Measurements from ENCODE around the gene HYOU1.
"Not testable (repeated sequence)": the region's sequence is repeated elsewhere in the genome, so short reads cannot be mapped to it uniquely, and the experiment has no call there.

HYOU1 gene

DNA sequence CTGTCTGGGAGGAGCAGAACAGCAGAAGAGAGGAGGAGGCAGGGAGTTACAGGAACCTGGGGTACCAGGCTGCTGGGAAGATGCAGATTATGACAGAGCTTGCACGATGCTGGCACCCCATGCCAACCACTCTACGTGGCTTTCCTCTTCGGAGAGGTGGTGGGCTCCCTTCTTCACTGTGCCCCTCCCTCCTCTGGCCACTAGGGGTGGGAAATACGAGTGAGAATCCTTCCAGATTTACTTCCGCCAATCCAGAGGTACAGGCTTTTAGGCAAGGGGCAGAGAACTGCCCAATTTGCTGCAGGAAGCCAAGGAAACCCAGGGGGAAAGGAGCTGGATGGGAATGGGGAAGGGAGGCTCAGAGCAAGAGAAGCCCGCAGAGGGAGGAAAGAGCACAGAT, 12.3 kb downstream of the HYOU1 start:
- TF ChIP-seq, protein P1, sequence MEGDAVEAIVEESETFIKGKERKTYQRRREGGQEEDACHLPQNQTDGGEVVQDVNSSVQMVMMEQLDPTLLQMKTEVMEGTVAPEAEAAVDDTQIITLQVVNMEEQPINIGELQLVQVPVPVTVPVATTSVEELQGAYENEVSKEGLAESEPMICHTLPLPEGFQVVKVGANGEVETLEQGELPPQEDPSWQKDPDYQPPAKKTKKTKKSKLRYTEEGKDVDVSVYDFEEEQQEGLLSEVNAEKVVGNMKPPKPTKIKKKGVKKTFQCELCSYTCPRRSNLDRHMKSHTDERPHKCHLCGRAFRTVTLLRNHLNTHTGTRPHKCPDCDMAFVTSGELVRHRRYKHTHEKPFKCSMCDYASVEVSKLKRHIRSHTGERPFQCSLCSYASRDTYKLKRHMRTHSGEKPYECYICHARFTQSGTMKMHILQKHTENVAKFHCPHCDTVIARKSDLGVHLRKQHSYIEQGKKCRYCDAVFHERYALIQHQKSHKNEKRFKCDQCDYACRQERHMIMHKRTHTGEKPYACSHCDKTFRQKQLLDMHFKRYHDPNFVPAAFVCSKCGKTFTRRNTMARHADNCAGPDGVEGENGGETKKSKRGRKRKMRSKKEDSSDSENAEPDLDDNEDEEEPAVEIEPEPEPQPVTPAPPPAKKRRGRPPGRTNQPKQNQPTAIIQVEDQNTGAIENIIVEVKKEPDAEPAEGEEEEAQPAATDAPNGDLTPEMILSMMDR (IDR thresholded peaks at IDR 0.05; ENCODE audit: insufficient read depth, low read depth, low read length, missing control alignments): peak; percentile 14
- H3K4me3 ChIP-seq (ENCODE audit: low read length): no peak overlapping the region
- no peak for DNase-seq (ENCODE audit: low read depth)

DNA sequence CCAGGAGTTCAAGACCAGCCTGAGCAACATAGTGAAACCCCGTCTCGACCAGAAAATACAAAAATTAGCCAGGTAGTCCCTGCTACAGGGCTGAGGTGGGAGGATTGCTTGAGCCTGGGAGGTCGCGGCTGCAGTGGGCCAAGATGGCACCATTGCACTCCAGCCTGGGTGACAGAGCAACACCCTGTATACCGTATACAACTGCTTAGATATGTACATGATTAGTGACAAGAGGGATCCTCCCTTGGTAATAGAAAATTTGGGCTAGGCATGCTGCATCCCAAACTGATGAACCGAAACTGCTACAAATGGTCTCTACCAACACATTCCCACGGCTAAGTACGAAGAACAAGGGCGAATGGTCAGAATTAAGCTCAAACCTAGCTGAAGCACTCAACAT, 14.1 kb downstream of the HYOU1 start:
- no peak overlapping the region for H3K4me3 ChIP-seq (ENCODE audit: low read length)
- no peak for DNase-seq (ENCODE audit: low read depth)
- TF ChIP-seq, protein P1 (IDR thresholded peaks at IDR 0.05; ENCODE audit: insufficient read depth, low read depth, low read length, missing control alignments): no peak

DNA sequence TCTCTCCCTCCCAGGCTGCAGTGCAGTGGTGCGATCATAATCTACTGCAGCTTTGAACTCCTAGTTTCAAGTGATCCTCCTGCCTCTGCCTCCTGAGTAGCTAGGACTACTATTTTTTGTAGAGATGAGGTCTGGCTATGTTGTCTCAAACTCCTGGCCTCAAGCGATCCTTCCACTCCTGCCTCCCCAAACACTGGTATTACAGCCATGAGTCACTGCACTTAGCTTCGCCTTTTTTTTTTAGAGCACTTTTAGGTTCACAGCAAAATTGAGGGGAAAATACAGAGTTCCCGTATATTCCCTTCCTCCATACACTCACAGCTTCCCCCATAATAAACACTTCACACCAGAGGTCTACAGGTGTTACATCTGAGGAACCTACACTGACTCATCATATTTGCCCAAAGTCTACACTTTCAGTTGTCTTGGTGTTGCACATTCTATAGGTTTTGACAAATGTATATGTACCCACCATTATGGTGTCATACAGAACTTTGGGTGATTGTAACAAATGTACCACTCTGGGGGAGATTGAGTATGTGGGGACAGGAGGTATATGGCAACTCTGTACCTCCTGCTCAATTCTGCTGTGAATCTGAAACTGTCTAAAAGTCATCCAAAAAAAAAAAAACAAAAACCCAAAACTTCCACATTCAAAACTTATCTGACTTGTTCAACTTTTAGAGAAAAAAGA, 15.0 kb downstream of the HYOU1 start:
- no peak overlapping the region for H3K4me3 ChIP-seq (ENCODE audit: low read length)
- peak; percentile 33 for DNase-seq (ENCODE audit: low read depth)
- TF ChIP-seq, protein P1 (IDR thresholded peaks at IDR 0.05; ENCODE audit: insufficient read depth, low read depth, low read length, missing control alignments): no peak

DNA sequence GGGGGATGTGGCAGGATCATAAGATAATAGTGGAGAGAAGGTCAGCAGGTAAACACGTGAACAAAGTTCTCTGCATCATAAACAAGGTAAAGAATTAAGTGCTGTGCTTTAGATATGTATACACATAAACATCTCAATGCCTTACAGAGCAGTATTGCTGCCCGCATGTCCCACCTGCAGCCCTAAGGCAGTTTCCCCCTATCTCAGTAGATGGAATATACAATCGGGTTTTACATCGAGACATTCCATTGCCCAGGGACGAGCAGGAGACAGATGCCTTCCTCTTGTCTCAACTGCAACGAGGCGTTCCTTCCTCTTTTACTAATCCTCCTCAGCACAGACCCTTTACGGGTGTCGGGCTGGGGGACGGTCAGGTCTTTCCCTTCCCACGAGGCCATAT, 17.5 kb downstream of the HYOU1 start:
- H3K4me3 ChIP-seq (ENCODE audit: low read length); DNase-seq (ENCODE audit: low read depth): not testable (repeated sequence)

DNA sequence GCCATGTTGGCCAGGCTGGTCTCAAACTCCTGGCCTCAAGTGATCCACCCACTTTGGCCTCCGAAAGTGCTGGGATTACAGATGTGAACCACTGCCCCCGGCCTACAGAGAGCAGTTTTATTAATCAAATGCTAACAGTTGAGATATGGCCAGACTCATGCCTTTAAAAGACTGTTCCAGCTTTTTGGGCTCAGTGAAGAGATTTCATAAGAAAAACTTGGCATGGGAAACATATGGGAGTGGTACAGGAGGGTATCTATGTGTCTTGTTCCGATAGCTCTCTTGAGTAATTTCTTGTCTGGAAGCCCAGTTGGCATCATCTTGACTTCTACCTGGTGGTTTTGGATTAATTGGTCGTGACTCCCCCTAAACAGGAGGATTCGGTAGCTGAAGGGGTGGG, 18.1 kb downstream of the HYOU1 start:
- DNase-seq (ENCODE audit: low read depth): no peak
- H3K4me3 ChIP-seq (ENCODE audit: low read length): no peak overlapping the region
- TF ChIP-seq, protein P1 (IDR thresholded peaks at IDR 0.05; ENCODE audit: insufficient read depth, low read depth, low read length, missing control alignments): no peak

DNA sequence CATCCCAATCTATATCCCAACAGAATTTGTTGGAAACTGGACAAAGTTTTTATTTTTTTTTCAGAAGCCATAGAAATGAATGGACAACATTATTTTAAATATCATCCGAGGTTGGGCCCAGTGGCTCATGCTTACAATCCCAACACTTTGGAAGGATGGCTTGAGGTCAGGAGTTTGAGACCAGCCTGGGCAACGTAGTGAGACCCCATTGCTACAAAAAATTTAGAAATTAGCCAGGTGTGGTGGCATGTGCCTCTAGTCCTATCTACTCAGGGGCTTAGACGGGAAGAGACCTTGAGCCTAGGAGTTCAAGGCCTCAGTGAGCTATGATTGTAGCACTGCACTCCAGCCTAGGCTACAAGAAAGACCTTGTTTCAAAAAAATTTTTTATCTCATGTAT, 22.2 kb downstream of the HYOU1 start:
- TF ChIP-seq, protein P1 (IDR thresholded peaks at IDR 0.05; ENCODE audit: insufficient read depth, low read depth, low read length, missing control alignments): no peak
- DNase-seq (ENCODE audit: low read depth): no peak
- no peak overlapping the region for H3K4me3 ChIP-seq (ENCODE audit: low read length)

DNA sequence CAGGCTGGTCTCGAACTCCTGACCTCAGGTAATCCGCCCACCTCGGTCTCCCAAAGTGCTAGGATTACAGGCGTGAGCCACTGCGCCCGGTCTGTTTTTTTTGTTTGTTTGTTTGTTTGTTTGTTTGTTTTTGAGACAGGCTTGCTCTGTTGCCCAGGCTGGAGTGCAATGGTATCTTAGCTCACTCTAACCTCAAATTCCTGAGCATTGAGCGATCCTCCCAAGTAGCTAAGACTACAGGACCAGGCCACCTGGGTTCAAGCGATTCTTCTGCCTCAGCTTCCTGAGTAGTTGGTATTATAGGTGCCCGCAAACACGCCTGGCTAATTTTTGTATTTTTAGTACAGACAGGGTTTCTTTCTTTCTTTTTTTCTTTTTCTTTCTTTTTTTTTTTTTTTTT, 23.6 kb downstream of the HYOU1 start:
- DNase-seq (ENCODE audit: low read depth): peak; percentile 37
- not testable (repeated sequence) for H3K4me3 ChIP-seq (ENCODE audit: low read length)

DNA sequence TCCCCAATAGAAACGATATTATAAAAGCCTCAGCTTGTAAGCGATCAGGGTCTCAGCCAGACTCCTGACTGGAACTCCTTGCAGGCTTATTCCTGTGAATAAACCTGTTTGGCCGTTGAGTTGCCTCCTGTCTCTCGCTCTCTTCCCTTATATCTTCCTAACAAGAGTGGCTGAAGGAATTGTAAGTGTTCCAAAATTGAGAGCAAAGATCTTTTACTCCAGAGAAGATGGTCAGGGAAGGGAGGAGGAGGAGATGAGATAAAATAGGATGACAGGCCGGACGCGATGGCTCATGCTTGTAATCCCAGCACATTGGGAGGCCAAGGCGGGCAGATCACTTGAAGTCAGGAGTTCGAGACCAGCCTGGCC, 25.1 kb downstream of the HYOU1 start:
- H3K4me3 ChIP-seq (ENCODE audit: low read length): no peak overlapping the region
- no peak for DNase-seq (ENCODE audit: low read depth)
- TF ChIP-seq, protein P1 (IDR thresholded peaks at IDR 0.05; ENCODE audit: insufficient read depth, low read depth, low read length, missing control alignments): no peak
